Activated CD8-positive, alpha-beta memory T cell treated with anti-CD3 and anti-CD28 coated beads for 24 hours (primary cell): Measurements from ENCODE around the gene AMN1.
"Not testable (repeated sequence)": the region's sequence is repeated elsewhere in the genome, so short reads cannot be mapped to it uniquely, and the experiment has no call there.

Source experiments
- DNase-seq: peaks from one replicate; pipeline ENCODE4 v3.0.0-alpha.2; 2020

The AMN1 gene

DNA sequence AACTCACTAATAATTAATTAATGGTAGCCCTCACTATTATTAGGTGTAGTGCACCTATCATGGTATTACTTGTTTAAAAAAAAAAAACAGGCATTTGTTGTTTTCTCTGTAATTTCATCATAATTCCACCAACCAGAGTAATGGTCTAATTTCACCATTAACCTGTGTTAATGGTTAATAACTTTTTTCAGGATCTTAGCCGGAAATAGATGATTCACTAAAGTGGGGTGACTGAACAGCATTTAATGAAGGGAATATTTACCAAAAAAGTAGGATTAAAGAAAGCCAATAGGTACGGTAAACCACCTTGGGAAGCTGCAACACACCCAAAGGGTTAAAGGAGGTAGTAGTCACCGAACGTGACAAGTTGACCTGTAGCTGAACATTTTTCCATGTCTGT lies 56.3 kb downstream of the AMN1 start:
- no peak for DNase-seq

GRCh38 chr12:31669582-31669981 lies 59.2 kb downstream of the AMN1 start:
- not testable (repeated sequence) for DNase-seq

- DNase-seq: no peak
Observed at GRCh38 chr12:31669020-31669419, 59.8 kb downstream of the AMN1 start.

DNA sequence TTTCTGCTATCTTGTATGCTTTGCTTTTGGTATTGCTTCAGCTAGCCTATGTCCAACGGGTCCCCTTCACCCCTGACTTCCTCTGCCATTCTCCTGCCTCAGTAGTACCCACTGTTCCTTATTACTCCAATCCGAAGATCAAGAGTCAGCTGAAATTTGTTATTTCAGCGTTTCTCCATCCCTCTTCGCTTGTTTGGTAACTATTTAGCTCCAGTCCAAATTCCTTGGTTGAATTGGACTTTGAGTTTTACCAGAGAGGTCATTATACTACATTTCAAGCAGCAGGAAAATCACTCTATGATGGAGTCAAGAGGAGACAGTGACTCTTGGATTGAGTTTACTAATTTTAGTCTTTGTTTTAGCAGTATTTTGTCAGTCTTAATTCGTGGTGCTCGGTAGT lies 64.8 kb downstream of the AMN1 start:
- no peak for DNase-seq

DNA sequence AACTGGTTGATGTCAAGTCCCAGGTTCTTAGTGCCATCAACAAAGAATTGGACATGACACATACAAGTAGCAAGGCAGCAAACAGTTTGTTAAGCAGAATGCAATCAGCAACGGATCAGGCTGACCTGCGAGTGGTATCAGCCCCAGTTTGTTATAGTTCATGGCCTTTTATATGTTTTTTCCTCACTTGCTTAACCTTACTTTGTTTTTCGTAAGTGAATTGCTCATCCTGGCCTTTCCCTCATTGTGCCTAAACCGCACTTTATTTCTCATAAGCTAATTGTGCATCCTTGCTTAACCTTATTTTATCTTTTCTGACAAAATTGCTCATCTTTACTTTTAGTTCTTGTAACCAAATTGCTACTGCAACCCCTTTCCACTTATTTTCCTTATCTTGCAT lies 65.2 kb downstream of the AMN1 start:
- no peak for DNase-seq

DNA sequence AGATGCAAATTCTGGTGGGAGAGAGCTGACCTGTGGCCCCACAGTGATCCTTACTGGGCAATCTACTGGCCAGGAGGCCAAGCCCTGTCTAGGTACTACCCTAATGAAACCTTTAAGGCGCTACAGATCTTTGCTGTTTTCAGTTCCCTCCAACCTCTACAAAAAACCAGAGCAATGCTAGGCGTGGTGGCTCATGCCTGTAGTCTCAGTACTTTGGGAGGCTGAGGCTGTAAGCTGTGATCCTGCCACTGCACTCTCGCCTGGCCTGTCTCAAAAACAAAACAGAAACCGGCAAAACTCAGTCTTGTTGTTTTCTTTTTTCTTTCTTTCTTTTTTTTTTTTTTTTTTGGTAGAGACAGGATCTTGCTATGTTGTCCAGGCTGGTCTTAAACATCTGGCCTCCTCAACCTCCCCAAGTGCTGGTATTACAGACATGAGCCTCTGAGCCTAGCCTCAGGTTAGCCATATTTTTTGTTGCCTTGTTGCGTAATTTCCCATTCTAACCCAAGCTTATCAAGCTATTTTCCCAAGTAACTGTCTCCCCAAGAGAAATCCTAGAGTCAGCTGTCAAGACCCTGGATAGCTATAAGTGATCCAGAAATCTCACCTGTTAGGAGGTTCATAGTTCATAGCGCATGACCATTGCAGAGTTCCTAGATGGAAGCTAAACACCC lies 66.5 kb downstream of the AMN1 start:
- no peak for DNase-seq

DNA sequence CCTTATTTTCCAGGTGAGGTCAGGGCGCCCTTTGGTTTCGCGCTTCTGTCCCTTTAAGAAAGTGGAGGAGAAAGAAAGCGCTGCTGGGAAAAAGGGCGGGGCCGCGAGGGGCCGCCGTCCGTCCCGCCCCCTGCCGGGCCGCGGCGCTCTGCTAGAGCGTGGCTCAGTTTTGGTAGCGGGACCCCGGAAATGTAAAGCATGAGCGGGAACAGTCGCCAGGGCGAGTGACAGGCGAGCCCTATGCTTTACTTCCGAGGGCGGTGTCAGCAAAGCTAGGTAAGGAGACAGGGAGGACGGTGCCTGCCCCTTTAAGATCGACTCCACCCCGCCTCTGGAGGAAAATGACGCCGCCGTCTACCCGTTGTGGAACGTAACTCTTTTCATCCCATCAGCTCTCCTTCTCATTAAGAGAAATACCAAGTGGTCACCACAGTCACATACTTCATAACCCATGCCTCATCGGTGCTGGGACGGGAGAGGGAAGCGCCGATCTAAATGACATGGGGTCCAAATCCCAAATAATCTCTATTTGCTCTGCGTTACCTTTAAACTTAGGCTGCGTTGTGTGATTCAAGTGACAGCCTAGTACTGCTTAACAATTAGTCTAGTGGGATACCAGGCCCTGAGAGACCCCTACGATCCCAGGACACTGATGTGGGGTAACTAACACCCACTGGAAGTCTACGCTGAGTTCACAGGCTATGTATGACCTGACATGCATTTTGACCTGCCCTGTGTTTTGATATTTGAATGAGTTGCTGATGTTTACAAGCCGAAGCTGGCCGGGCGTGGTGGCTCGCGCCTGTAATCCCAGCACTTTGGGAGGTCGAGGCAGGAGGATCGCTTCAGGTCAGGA lies 69.5 kb downstream of the AMN1 start, which contains the start of gene ETFBKMT:
Gene ETFBKMT (plus strand): TSS at position 602 of the 856 bp plus-strand sequence. CDS start 2,266 bp downstream, outside the sequence.
- peak; percentile 94 for DNase-seq

- DNase-seq: no peak
Observed at GRCh38 chr12:31658471-31659086, 70.2 kb downstream of the AMN1 start.

DNA sequence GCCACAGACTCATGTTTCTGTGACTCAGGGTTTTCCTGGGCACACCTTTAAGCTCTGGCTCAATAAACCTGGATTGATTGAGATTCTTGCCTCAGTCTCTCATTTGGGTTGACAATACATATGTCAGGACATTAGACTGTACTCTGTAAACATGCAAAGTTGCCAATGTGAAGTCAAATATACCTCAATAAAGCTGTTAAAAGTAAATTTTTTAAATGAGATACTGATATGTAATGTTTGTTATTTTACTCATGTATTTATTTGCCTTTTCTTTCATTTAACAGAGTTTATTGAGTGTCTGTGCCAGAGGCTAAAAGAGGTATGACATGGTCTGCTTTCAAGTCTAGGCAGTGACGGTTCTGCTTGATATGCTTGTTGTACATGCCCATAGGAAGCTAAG lies 73.0 kb downstream of the AMN1 start:
- DNase-seq: no peak

GRCh38 chr12:31655208-31655607 lies 73.6 kb downstream of the AMN1 start:
- DNase-seq: no peak

GRCh38 chr12:31651893-31652521 lies 76.8 kb downstream of the AMN1 start:
- no peak for DNase-seq

GRCh38 chr12:31650918-31651317 lies 77.9 kb downstream of the AMN1 start:
- no peak for DNase-seq

GRCh38 chr12:31647086-31647491 lies 81.7 kb downstream of the AMN1 start:
- DNase-seq: no peak

GRCh38 chr12:31645924-31646323 lies 82.9 kb downstream of the AMN1 start:
- no peak for DNase-seq

- no peak for DNase-seq
Observed at GRCh38 chr12:31644536-31644935, 84.3 kb downstream of the AMN1 start.

GRCh38 chr12:31641509-31642090 lies 87.2 kb downstream of the AMN1 start:
- DNase-seq: no peak

- no peak for DNase-seq
Observed at GRCh38 chr12:31634620-31635019, 94.2 kb downstream of the AMN1 start.

DNA sequence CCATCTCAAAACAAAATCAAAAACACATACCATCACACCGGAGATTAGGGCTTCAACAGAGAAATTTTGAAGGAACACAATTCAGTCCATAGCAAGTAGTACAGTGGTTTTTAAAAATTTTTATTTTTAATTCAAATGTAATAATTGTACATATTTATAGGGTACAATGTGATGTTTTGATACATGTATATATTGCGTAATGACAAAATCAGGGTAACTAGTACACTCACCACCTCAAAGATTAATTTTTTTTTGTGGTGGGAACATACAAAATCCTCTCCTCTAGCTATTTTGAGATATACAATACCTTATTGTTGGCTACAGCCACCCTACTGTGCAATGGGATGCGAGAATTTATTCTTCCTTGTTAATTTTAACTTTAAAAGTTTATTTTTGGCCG lies 95.4 kb downstream of the AMN1 start:
- DNase-seq: no peak

DNA sequence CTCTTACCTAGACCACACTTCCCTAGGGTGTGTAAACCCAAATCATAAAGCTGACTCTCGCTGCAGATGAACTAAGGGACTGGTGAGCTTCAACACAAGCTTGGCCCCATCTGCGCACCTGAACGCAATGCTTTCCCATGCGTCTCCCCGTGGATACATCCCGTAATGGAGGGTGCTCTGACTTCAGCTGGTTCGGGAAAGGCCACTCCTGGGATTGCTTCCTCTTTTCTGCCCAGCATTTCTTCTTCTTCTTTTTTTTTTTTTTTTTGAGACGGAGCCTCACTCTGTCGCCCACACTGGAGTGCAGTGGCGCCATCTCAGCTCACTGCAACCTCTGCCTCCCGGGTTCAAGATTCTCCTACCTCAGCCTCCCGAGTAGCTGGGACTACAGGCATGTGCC lies 97.0 kb downstream of the AMN1 start:
- no peak for DNase-seq

GRCh38 chr12:31631023-31631724 lies 97.6 kb downstream of the AMN1 start:
- DNase-seq: no peak

- DNase-seq: no peak
Observed at GRCh38 chr12:31629756-31630732, 98.8 kb downstream of the AMN1 start.
